ENCODE results near the gene NRAP.

- no peak for TF ChIP-seq CTCF (IDR thresholded peaks at IDR 0.05)
- TF ChIP-seq POLR2AphosphoS5 (IDR thresholded peaks at IDR 0.05), result no peak
- no peak for TF ChIP-seq POLR2A (IDR thresholded peaks at IDR 0.05)
Measured at GRCh38 chr10:113666682-113667252, 2.9 kb upstream of the NRAP start.
